GM18505 (cell line): Measurements from ENCODE around the gene IL17A.

Experiments
- ATAC-seq: cut with Tn5 transposase; IDR thresholded peaks from one replicate; pipeline ENCODE4 v1.9.1; 2021; ENCODE audit not compliant: unreplicated experiment
- POLR2A ChIP-seq: IDR thresholded peaks from 4 replicates; pipeline ENCODE4 v1.6.1; 2011; ENCODE audit warnings: borderline replicate concordance; ENCODE audit not compliant: insufficient read depth, insufficient read length; ENCODE audit errors: extremely low read depth

IL17A gene

GRCh38 chr6:52186075-52186474, at the start of gene IL17A:
Gene IL17A, plus strand, starts transcription at chr6:52186375. Its CDS starts 57 bp downstream, at chr6:52186432.
- peak; percentile 18 for ATAC-seq
- no peak for TF ChIP-seq POLR2A

- TF ChIP-seq POLR2A = no peak
- no peak for ATAC-seq
Measured at GRCh38 chr6:52136934-52137467, 49.2 kb upstream of the IL17A start.

GRCh38 chr6:52138284-52138683, 47.9 kb upstream of the IL17A start:
- no peak for TF ChIP-seq POLR2A
- ATAC-seq = no peak

- ATAC-seq = no peak
Measured at GRCh38 chr6:52139985-52140680, 46.0 kb upstream of the IL17A start.

GRCh38 chr6:52141596-52141995, 44.6 kb upstream of the IL17A start:
- no peak for ATAC-seq
- no peak for TF ChIP-seq POLR2A

More at GRCh38 chr6:52139985-52140680, 46.0 kb upstream of the IL17A start:
- no peak for TF ChIP-seq POLR2A

- ATAC-seq = no peak
Measured at GRCh38 chr6:52142556-52142955, 43.6 kb upstream of the IL17A start.

GRCh38 chr6:52143551-52143950, 42.6 kb upstream of the IL17A start:
- no peak for TF ChIP-seq POLR2A
- no peak for ATAC-seq

More at GRCh38 chr6:52142556-52142955, 43.6 kb upstream of the IL17A start:
- TF ChIP-seq POLR2A = no peak

GRCh38 chr6:52144196-52145076, 41.7 kb upstream of the IL17A start:
- TF ChIP-seq POLR2A = no peak
- no peak for ATAC-seq

- no peak for TF ChIP-seq POLR2A
- no peak for ATAC-seq
Measured at GRCh38 chr6:52146851-52147445, 39.2 kb upstream of the IL17A start.

- no peak for ATAC-seq
- TF ChIP-seq POLR2A = no peak
Measured at GRCh38 chr6:52149076-52149475, 37.1 kb upstream of the IL17A start.

GRCh38 chr6:52149949-52150348, 36.2 kb upstream of the IL17A start:
- no peak for ATAC-seq
- TF ChIP-seq POLR2A = no peak

- TF ChIP-seq POLR2A = no peak
- no peak for ATAC-seq
Measured at GRCh38 chr6:52152070-52152423, 34.1 kb upstream of the IL17A start.

- TF ChIP-seq POLR2A = no peak
- ATAC-seq = no peak
Measured at GRCh38 chr6:52152711-52153160, 33.4 kb upstream of the IL17A start.
